Measurements from ENCODE around the gene TAF4B.

- TF ChIP-seq CTCF (IDR thresholded peaks at IDR 0.05; ENCODE audit: borderline replicate concordance, extremely low read depth, low read length, poor library complexity, severe bottlenecking) (no peak), EZH2 (IDR thresholded peaks at IDR 0.05; ENCODE audit: borderline replicate concordance, low read depth, low read length, severe bottlenecking) (no peak)
Observed at GRCh38 chr18:26435415-26436095, 209.3 kb downstream of the TAF4B start.
